Measurements from ENCODE around the gene LARGE2. TPM values are rescaled to one million over a fixed set of nuclear protein-coding genes. Genes with fewer than 3 reads are reported as not detected.

The LARGE2 gene
- total RNA-seq, 4 donors from 2014 or later = not detected

DNA sequence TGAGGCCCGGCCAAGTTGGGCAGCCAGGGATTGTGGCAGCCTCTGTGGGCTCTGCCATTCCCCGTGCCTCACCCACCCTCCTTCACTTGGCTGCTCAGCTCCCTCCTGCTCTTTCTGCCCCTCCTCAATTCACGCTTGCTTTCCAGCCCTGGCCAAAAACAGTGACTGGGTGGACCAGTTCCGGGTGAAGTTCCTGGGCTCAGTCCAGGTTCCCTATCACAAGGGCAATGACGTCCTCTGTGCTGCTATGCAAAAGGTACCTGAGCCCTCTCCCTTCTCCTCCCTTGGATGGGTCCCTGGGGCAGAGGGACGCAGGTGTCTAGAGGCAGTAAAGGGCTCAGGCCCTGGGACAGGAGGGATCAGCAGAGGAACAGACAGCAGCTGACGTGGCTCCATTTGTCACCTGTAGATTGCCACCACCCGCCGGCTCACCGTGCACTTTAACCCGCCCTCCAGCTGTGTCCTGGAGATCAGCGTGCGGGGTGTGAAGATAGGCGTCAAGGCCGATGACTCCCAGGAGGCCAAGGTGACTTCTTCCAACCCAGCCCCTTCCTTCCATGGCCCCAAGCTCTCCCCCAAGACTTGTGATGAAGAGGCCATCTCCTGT is 18.0 kb upstream of the LARGE2 start:
- TF ChIP-seq, protein P1, sequence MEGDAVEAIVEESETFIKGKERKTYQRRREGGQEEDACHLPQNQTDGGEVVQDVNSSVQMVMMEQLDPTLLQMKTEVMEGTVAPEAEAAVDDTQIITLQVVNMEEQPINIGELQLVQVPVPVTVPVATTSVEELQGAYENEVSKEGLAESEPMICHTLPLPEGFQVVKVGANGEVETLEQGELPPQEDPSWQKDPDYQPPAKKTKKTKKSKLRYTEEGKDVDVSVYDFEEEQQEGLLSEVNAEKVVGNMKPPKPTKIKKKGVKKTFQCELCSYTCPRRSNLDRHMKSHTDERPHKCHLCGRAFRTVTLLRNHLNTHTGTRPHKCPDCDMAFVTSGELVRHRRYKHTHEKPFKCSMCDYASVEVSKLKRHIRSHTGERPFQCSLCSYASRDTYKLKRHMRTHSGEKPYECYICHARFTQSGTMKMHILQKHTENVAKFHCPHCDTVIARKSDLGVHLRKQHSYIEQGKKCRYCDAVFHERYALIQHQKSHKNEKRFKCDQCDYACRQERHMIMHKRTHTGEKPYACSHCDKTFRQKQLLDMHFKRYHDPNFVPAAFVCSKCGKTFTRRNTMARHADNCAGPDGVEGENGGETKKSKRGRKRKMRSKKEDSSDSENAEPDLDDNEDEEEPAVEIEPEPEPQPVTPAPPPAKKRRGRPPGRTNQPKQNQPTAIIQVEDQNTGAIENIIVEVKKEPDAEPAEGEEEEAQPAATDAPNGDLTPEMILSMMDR (IDR thresholded peaks at IDR 0.05; ENCODE audit: low read depth) = no peak

DNA sequence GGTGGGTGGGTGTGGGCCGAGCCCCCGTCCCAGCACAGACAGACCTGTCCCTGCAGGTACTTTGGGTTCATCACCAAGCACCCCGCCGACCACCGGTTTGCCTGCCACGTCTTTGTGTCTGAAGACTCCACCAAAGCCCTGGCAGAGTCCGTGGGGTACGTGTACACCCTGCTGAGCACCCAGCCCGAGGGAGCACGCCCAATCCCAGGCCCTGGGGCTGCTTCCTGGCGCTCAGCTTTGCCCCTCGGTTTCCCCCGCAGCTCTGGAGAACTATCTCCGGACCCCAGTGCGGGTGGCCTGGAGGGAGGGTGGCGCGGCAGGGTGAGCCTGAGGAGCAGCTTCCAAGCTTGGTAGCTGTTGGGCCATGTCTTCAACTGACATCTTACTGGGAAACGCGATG is 17.4 kb upstream of the LARGE2 start:
- TF ChIP-seq, protein P1 (IDR thresholded peaks at IDR 0.05; ENCODE audit: low read depth) = no peak

DNA sequence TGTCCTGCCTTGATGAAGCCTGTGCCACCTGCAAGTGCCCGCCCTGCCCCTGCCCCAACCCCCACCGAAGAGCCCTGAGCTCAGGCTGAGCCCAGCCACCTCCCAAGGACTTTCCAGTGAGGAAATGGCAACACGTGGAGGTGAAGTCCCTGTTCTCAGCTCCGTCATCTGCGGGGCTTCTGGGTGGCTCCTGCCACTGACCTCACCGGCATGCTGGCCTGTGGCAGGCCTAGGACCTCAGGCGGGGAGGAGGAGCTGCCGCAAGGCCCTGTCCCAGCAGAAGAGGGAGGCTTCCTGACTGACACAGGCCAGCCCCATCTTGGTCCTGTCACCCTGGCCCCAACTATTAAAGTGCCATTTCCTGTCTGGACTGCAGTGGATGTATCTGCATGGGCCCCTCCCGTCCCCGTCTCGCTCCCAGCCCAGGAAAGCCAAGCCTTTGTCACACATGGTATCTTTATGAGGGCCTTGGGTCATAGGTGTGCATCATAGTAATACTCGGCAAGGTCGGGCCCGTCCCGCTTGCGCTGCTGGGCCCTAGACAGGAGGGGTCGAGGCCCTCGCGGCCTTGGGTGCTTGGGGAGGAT is 16.3 kb upstream of the LARGE2 start:
- TF ChIP-seq, protein P1 (IDR thresholded peaks at IDR 0.05; ENCODE audit: low read depth) = no peak

DNA sequence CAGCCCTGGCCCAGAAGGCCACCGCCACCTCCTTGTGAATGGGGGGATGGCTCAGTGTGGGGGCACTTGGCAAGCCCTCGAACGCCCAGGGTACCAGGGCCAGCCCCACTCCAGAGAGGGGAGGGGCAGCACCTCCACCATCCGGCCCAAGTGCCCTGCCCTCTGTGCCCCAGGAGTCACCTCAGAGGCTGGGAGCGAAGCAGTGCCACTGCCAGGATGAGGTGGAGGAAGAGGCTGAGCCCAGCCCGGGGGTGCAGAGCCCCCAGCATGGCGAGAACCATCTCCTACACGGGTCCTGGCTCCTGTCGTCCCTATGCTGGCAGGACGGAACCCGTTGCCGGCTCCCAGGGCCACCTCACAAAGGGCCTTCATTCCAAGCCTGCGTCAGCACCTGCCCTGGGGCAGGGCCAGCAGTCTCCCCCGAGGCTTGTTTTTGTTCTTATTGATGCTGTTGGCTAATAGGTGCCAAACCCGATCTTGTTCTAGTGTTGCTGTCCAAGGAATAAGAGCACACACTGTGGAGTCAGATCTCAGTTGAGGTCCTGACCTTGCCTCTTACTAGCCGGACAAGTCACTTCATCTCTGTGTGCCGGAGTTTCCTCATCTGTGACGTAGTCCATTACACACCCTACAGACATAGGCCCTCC is 15.4 kb upstream of the LARGE2 start, which contains the start of gene FREY1:
FREY1 (minus strand) TSS at position 307 of the 647 bp plus-strand sequence; CDS start at position 281, 26 bp downstream.
- TF ChIP-seq, protein P1 (IDR thresholded peaks at IDR 0.05; ENCODE audit: low read depth) = no peak

DNA sequence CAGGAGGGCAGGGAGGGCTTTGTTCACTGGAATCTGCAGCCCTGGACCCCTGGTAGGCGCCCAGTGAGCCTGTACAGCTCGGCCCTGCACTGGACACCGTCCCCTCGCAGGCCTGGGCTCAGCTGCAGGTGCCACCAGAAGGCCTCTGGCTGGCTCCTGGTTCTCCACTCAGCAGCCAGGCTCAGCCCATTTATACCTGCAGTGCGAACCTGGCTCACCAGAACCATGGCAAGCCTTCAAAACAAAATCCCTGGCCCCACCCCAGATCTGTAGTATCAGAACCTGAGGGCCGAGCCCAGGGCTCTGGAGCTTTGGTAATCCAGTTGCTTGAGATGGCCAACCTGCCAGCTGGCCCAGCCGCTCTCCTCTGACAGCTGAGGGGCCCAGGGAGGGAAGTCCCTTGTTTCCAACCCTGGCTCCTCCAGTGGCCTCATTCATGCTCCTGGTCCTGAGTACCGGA is 14.5 kb upstream of the LARGE2 start:
- TF ChIP-seq, protein P1 (IDR thresholded peaks at IDR 0.05; ENCODE audit: low read depth) = no peak

DNA sequence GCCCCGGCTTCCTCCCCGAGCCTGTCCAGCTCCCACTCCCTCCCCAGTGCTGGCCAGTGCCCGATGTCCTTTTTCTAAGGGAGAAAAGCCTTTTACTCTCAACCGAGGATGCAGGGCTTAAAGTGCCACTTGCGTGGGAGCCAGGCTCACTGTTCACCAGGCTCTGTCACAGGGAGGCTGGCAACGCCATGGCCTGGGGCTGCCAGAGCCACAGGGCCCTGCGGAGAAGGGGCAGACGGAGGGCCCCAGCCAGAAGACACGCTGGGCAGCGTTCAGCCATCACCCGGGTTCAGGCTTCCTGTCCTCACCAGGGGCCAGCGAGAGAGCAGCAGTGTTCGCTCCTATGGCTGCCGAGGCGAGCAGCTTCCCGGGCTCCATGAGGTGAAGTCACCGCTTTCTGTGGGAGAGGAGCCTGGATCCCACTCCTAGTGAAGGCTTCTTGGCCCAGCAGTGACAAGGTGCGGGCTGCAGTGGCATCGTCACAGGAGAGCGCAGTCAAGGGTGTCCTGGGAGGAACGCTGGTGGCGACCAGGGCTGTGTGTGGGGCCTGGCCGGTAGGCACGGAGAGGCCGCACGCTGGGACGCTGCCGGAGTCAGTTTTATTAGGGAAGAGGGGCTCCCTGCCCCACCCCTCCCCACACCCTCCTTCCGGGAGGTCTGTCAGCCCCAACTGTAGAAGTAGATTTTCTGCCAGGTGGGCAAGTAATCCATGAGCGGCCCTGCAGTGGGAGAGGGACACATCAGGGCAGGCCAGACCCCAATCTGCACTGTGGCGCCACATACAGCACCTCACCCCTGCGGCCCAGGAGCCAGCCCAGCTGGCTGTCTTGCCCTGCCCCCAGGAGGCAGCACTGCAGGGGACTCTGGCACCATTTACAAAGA is 12.6 kb upstream of the LARGE2 start:
- TF ChIP-seq, protein P1 (IDR thresholded peaks at IDR 0.05; ENCODE audit: low read depth) = no peak

All from subcutaneous adipose tissue (tissue), 4 donors.